Stomach (tissue), 4 donors: ENCODE measurements around the gene CEACAM1.

Experiments
- POLR2A ChIP-seq, 4 donors: fragments of 450-650 bp; IDR thresholded peaks; one replicate each; pipeline ENCODE4 v1.6.1; 2016; ENCODE audit warnings: antibody characterized with exemption in 4 of 4, control low read depth in 2 of 4, mild to moderate bottlenecking in 1 of 4, moderate library complexity in 1 of 4
- POLR2AphosphoS5 ChIP-seq, 3 donors: sonication (generic); formaldehyde crosslinking; IDR thresholded peaks; one replicate each; pipeline ENCODE4 v1.6.1; 2016; ENCODE audit warnings: antibody characterized with exemption in 3 of 3
- TF ChIP-seq, protein P1 (sequence below), 7 experiments: fragments of 450-650 bp in 4 of 7; fragments of 200-600 bp in 3 of 7; sonication (generic) in 3 of 7; IDR thresholded peaks; one replicate each; pipeline ENCODE4 v1.5.1; 2016 to 2019; ENCODE audit warnings: antibody characterized with exemption in 7 of 7, control low read depth in 2 of 7, mild to moderate bottlenecking in 1 of 7

DNA sequence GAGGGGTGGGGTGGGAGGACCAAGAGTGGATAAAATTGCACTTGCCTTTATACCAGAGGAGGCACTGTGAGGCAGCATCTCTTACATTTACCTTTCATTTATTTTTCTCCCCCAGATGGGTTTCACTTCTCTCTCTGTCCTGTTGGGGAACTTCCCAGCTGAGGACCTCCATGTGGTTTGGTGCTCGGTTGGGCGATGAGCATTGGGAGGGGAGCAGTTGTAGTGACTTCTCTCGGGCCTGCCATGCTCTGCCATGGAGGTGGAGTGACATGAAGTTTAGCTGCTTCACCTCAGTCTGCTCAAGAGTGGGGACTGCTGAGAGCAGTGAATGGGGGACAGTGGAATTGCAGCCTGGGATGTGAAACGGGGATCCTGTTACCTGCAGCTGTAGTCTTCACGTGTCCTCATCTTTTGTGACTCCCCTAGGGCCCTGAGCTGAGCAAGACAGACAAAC, 62.4 kb downstream of the CEACAM1 start:
- TF ChIP-seq, protein P1, sequence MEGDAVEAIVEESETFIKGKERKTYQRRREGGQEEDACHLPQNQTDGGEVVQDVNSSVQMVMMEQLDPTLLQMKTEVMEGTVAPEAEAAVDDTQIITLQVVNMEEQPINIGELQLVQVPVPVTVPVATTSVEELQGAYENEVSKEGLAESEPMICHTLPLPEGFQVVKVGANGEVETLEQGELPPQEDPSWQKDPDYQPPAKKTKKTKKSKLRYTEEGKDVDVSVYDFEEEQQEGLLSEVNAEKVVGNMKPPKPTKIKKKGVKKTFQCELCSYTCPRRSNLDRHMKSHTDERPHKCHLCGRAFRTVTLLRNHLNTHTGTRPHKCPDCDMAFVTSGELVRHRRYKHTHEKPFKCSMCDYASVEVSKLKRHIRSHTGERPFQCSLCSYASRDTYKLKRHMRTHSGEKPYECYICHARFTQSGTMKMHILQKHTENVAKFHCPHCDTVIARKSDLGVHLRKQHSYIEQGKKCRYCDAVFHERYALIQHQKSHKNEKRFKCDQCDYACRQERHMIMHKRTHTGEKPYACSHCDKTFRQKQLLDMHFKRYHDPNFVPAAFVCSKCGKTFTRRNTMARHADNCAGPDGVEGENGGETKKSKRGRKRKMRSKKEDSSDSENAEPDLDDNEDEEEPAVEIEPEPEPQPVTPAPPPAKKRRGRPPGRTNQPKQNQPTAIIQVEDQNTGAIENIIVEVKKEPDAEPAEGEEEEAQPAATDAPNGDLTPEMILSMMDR (IDR thresholded peaks at IDR 0.05) = no peak
- TF ChIP-seq POLR2AphosphoS5 (IDR thresholded peaks at IDR 0.05) = no peak
- no peak for TF ChIP-seq POLR2A (IDR thresholded peaks at IDR 0.05)
